HL-60 (cell line): ENCODE results near the gene NRARP.

Source experiments
- CTCF ChIP-seq: IDR thresholded peaks from one replicate; pipeline ENCODE4 v1.5.1; 2011; ENCODE audit warnings: low read length, control low read depth, inconsistent platforms; ENCODE audit not compliant: insufficient read depth
- GABPA ChIP-seq: IDR thresholded peaks from 2 replicates; pipeline ENCODE4 v1.6.1; 2012; ENCODE audit warnings: low read depth
- POLR2AphosphoS5 ChIP-seq: IDR thresholded peaks from 2 replicates; pipeline ENCODE4 v1.6.1; 2012; ENCODE audit warnings: low read depth
- REST ChIP-seq: IDR thresholded peaks from 2 replicates; pipeline ENCODE4 v1.6.1; 2012; ENCODE audit warnings: low read depth; ENCODE audit not compliant: insufficient replicate concordance

GRCh38 chr9:137347928-137348327, 45.9 kb upstream of the NRARP start:
- TF ChIP-seq GABPA (no peak), CTCF (no peak), REST (no peak), POLR2AphosphoS5 (no peak)
